ENCODE data around the gene CFAP46. TPM values are rescaled to one million over a fixed set of nuclear protein-coding genes. Genes with fewer than 3 reads are reported as not detected.

The CFAP46 gene
- total and polyA plus RNA-seq, 2 of the 4 experiments (the other 2 are of a cell fraction): 1.3 to 1.8 TPM

- peaks cover 3% of the 10 kb centered on the region; the same call in 1 of the 2 replicates for H3K9me1 ChIP-seq (ENCODE audit: insufficient read depth, low read length)
- no peak overlapping the region for H2AK5ac ChIP-seq (ENCODE audit: low read depth, low read length)
- no peak overlapping the region for H3K56ac ChIP-seq (ENCODE audit: extremely low read depth, insufficient read depth, low read length)
- H3K27ac ChIP-seq (ENCODE audit: insufficient read depth, low read length): no peak overlapping the region
- peaks cover 19% of the 10 kb centered on the region for H3K9me3 ChIP-seq (ENCODE audit: control insufficient read depth, insufficient read depth, low read length)
- no peak overlapping the region for H2AFZ ChIP-seq (replicated peaks; ENCODE audit: low read length, poor library complexity)
- dilution Hi-C loops (cut with HindIII; ENCODE audit: low sequenced_read_pairs, unreplicated experiment) (no loop called here), in situ Hi-C loops (cut with MboI; ENCODE audit: low sequenced_read_pairs) (no loop called here), intact Hi-C loops (cut with micrococcal nuclease) (no loop called here)
- H2BK120ac ChIP-seq (ENCODE audit: low read depth, low read length): no peak overlapping the region
- WGBS, 2 experiments (ENCODE audit: extremely low coverage in 2 of 2, insufficient read length in 1 of 2): 67% methylated on average over 10 of the region's 24 CpGs; no CpG with 5 or more reads in 1 of the 2 experiments
- ChIA-PET CTCF (no interaction called here), POLR2A (ENCODE audit: unreplicated experiment) (no interaction called here)
- H4K91ac ChIP-seq (ENCODE audit: insufficient read depth, low read depth, low read length): no peak overlapping the region
- H3K4me3 ChIP-seq (ENCODE audit: insufficient read depth, low read depth, low read length): no peak overlapping the region
- no peak overlapping the region for H3K23ac ChIP-seq (ENCODE audit: low read depth, low read length)
- DNase-seq: no peak
- no peak overlapping the region for H2BK20ac ChIP-seq (ENCODE audit: low read depth, low read length)
- H2BK15ac ChIP-seq (ENCODE audit: low read depth, low read length): no peak overlapping the region
- H3K4ac ChIP-seq (ENCODE audit: low read depth, low read length): no peak overlapping the region
- H2AK9ac ChIP-seq (replicated peaks; ENCODE audit: low read depth, low read length, poor library complexity): no peak overlapping the region
- no peaks in the 10 kb centered on the region for H4K20me1 ChIP-seq (ENCODE audit: insufficient read depth, low read length)
- no peaks in the 10 kb centered on the region for H3K79me1 ChIP-seq (ENCODE audit: low read depth in 1 of 2, low read length in 2 of 2)
- H4K8ac ChIP-seq (ENCODE audit: low read depth in 2 of 2, low read length in 2 of 2): no peak overlapping the region
- H3K9ac ChIP-seq (ENCODE audit: low read depth, low read length): no peak overlapping the region
- no peak for ATAC-seq (ENCODE audit: low read depth)
- no peak overlapping the region for H2BK5ac ChIP-seq (ENCODE audit: low read depth, low read length, poor library complexity, severe bottlenecking)
- no peaks in the 10 kb centered on the region for H3K4me1 ChIP-seq (ENCODE audit: control insufficient read depth, insufficient read depth, low read length)
- H3K27me3 ChIP-seq (ENCODE audit: control insufficient read depth, insufficient read depth, low read length): peaks cover 5% of the 10 kb centered on the region; the same call in 1 of the 2 replicates
- no peak overlapping the region for H3K18ac ChIP-seq (ENCODE audit: low read depth, low read length)
- no peak overlapping the region for H3K14ac ChIP-seq (replicated peaks; ENCODE audit: low read depth, low read length)
- H3K4me2 ChIP-seq (ENCODE audit: low read depth, low read length): no peak overlapping the region
- TF ChIP-seq BHLHE40 (IDR thresholded peaks at IDR 0.05; ENCODE audit: low read depth, low read length) (no peak), NFE2L2 (IDR thresholded peaks at IDR 0.05; ENCODE audit: low read depth, low read length) (no peak), RAD21 (IDR thresholded peaks at IDR 0.05; ENCODE audit: low read length) (no peak)
- H3K36me3 ChIP-seq (ENCODE audit: control insufficient read depth, insufficient read depth, low read length): no peaks in the 10 kb centered on the region
- H4K5ac ChIP-seq (ENCODE audit: low read depth, low read length): no peak overlapping the region
- no TSS peak for BruUV-seq (replicated peaks)
Measured at GRCh38 chr10:132840698-132841614, 101.4 kb downstream of the CFAP46 start.
